Activated T-cell treated with anti-CD3 and anti-CD28 coated beads, Interleukin-2, amount 50 U/mL, for 1 hour (primary cell): Measurements from ENCODE around the gene EIF6.
"Not testable (repeated sequence)": the region's sequence is repeated elsewhere in the genome, so short reads cannot be mapped to it uniquely, and the experiment has no call there.

ENCODE experiments used
- DNase-seq: peaks from one replicate; pipeline ENCODE4 v3.0.0-alpha.2; 2020

Gene EIF6

DNA sequence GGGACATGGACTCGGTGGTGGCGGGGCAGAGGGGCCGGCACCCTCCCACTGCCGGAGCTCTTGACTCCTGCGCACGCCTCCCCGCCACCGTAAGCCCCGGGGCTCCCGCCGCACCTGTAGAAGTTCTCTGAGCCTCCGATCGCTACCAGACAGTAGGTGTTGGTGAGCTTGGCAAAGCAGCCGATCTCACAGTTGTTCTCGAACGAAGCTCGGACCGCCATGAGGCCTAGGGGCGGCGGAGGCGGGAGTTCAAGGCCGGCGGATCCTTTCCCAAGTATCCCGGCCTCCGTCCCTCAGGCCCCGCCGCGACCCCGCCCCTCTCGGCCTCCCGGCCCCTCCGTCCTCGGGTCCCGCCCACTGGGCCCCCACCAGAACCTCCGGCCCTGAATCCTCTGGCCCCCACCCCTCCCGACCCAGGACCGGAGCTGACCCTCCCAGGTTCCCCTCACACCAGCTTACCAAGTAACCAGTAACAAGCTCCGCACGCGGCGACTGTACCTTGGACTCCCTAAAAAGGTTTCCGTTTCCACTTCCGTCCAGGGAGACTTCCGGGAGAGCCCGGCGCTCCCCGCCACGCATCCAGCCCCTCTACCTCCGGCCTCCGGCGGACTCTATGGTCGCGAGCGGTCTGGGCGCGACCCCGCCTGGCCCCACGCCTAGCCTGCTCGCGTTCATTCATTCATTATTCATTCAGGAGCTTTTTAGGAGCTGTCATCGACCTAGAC is at the start of gene EIF6:
Gene EIF6 (minus strand): TSS at position 506 of the 725 bp plus-strand sequence. CDS start 285 bp downstream, at position 221.
- peak; percentile 71 for DNase-seq

- no peak for DNase-seq
These were observed 49.0 kb upstream of the EIF6 start for GRCh38 chr20:35333606-35334005.

- DNase-seq: no peak
These were observed 48.1 kb upstream of the EIF6 start for GRCh38 chr20:35332540-35333200.

DNA sequence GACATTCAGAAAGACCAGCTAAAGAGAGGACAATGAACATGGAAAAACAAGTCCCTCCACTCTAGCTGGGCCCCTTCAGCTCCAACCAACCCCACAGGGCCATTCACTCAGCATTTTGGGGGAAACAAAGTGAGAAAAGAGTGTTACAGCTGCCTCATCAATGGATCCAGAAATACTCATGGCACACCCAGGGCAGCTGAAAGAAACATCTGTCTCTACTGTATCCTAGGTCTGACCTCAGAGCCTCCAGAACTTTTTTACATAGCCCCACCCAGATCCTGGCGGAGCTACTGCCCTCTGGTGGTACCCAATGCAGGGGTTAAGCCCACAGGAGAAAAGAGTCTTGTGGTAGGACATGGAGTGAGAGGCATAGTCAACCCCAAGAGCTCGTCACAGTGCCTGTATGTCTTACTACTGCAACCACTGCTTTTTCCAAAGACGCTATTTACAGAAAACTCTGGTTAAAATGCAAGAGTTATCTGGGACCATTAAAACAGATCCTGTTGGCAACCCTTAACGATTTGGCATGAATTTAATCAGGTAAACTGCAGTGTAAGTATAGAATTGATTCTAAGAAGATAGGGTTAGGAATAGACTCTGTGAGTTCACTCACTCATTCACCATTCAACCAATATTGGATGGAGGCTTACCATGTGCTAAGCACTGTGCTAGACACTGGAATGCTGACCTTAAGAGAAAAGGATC is 45.0 kb upstream of the EIF6 start:
- no peak for DNase-seq

DNA sequence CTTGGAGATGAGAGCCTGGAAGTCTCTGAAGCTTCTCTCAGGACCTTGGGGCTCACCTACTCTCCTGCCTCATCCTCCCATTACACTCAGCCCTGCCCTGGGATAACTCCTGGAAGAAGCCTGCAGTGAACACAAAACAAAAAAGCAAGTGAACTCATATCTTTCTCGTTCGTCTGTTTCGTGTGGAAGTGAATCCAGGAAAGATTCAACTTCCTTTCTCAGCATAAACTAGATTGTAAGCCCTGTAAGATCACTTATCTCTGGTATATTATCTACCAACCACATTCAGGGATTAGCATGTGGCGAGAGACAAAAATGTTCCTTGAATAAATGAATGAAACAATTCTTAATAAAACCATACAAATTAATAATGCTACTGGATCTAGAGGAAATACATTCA is 44.1 kb upstream of the EIF6 start:
- DNase-seq: no peak

GRCh38 chr20:35328095-35328685 is 43.6 kb upstream of the EIF6 start:
- no peak for DNase-seq

DNA sequence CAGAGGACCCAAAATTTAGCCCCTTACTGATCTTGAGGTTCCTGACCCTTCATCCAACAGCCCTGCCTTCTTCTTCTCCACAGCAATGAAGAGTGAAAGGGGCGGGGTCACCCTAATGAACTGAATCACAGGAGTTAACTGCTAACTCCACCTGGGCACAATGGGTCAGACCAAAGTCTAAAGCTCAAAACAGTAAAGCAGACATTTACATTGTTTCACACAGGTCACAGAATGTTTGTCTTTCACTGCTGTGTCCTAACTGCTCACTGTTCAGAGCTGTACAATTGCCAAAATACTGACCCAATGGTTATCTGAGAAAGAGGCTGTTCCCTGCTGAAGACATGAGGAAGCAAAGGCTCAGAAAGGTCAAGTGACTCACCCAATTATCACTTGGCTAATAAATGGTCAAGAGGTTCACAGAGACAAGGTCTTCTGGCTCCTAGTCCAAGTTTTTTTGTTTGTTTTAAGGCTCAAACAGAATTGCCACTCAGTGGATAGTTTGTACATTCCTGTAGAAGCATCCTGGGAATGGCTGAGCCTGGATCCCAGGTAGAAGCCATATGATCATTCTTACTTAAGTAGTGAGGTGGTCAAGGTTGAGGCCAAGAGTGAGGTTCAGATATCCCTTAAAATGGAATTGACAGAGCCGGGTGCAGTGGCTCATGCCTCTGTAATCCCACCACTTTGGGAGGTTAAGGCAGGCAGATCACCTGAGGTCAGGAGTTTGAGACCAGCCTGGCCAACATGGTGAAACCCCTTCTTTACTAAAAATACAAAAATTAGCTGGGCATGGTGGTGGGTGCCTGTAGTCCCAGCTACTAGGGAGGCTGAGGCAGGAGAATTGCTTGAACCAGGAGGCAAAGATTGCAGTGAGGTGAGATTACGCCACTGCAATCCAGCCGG is 42.8 kb upstream of the EIF6 start:
- no peak for DNase-seq

GRCh38 chr20:35326740-35327073 is 42.1 kb upstream of the EIF6 start:
- no peak for DNase-seq

- DNase-seq: no peak
These were observed 41.6 kb upstream of the EIF6 start for GRCh38 chr20:35326021-35326739.

GRCh38 chr20:35325401-35325800 is 40.8 kb upstream of the EIF6 start:
- DNase-seq: no peak

DNA sequence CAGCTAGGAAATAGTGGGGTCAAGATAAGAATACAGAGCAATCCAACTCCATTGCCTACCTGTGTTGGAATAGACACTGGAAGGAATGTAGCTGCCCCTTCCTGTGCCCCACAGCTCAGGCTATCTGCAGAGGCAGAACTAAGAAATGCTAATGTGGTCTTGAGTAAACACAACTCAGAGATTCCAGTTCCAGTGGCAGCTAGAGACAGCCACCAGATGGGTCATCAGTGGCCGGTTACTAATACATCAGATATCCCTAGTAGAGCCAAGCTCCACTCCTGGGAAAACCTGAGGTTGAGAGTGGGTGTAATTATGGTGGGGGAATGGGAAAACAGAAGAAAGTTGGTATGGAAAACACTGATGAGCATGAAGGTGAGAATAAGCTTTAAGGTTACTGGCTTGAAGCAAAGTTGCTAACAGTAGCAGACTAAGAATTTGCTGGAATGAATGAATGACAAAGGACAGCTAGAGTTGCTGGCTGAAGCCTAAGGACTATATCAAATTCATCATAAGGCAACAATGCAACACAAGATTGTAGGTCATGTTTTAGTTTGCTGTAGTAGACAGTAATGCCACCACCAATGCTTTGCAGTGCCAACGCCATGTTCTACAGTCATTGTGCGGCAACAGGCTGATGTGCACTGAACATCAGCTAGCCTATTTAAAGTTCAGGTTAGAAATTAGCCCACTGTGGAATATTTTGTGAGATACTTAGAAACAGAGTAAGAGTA is 36.0 kb upstream of the EIF6 start:
- DNase-seq: no peak

GRCh38 chr20:35319871-35320197 is 35.3 kb upstream of the EIF6 start:
- DNase-seq: no peak

DNA sequence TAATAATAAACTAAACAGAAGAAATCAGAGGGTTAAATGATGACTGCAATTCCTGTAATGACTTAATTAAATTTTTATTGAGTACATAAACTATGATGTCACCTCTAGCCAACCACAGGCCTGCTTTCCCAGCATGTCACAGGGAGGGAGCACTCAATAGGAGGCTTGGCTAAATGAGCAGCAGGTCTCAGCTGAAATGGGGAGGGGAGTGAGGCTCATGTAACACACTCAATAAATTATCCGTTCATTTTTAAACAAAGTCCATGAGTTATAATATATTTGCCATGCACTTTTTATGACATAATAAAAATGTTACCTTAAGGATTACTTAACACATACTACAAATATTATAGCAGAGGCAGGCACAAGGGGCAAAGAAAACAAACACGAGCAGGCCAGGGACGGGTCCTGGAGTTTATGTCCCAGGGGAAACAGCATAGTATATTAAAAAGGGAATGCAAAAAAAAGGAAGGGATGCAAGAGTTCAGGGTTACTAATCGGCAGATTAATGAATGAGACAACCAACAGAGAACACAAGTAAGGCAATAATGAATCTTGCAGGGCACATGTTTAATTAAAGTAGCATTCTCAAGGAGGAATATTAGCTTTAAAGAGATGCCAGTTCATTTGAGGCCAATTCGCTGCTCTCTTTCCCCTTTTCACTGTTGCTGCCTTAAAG is 34.8 kb upstream of the EIF6 start:
- DNase-seq: no peak

GRCh38 chr20:35318502-35319157 is 34.1 kb upstream of the EIF6 start:
- DNase-seq: no peak

DNA sequence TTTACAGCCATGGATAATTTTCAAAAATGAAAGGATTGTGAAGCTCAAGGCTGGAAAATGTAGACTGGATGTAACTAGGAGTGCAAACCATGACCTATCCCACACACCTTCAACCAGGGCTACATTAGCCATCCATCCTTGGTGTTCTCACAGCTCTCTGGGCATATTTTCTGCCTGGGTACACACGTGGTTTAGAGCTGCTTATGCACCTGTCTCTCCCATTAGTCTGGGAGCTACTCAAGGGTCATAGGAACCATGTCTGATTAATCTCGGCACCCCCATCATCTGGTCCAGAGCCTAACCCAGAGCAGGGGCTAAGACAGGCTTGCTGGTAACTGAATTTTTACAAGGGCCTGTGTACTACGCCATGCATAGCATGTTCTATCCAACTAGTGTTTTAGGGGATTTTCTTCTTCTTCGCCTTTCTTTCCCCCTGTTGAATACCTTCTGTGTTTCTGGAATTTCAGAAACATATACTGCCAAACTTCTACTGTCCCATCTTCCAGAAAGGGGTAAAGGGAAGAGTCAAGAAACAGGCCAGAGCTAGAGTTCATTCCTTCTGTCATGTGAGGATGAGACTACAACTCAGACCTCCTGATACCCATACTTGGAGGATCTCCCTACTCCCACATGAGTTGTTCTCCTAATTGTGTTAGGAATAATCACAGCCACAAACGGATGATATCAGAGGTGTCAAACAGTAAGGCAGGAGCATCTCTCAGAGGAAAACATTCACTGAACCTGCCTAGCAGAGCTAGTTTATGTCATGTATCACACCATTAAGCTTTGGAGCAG is 33.0 kb upstream of the EIF6 start:
- no peak for DNase-seq

DNA sequence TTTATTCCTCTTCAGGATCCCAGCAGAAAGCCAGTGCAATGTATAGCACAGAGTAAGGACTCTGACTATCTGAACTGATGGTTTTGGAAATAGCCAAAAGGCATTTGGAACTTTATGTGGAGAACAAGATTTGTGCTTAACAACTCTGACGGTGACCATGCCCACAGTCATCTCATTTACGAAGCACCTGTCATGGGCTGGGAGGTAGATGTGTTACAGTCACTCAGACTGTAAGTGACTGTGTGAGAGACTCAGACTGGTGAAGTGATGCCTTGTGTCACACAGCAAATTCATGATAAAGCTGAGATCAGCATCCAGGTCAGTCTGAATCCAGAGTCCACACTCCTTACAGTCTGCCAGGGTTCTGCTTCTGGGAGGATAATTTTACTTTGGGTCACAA is 31.5 kb upstream of the EIF6 start:
- DNase-seq: no peak

DNA sequence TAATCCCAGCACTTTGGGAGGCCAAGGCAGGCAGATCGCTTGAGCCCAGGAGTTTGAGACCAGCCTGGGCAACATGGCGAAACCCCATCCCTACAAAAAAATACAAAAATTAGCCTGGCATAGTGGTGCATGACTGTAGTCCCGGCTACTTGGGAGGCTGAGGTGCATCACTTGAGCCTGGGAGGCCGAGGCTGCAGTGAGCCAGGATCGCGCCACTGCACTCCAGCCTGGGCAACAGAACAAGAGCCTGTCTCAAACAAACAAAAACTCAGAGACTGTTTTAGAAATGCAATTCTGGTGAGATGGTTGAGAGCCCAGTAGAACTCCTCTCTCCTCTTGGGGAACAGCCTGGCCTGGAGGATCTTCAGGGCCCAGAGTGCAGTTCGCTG is 31.1 kb upstream of the EIF6 start:
- DNase-seq: not testable (repeated sequence)

- no peak for DNase-seq
These were observed 30.5 kb upstream of the EIF6 start for GRCh38 chr20:35314816-35315631.

DNA sequence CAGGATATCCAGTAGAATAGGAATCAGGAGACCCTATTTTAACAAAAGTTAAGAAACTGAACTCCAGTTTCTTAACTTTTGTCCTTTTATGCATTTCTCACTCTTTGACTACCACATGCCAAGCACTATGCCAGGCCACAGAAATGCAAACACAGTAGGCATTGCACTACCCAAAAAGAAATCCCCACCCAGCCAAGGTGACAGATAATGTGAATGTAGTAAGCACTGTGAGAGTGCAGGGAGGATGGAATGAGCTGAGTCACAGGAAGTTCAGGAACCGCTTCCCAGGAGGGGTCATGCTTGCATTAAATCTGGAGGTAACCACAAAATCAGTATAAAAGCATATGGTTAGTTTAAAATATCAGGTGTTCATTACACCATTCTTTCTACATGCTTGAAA is 27.7 kb upstream of the EIF6 start:
- DNase-seq: no peak
